DMS53 treated with DMSO at 0.1 percent for 48 hours (cell line): ENCODE measurements around the gene GUCD1.

Source experiments
- DNase-seq: peaks from one replicate; lab custom pipeline; 2025; ENCODE audit not compliant: unreplicated experiment; lab: John Stamatoyannopoulos, UW

GUCD1 gene

GRCh38 chr22:24590596-24591173 lies 35.7 kb upstream of the GUCD1 start:
- no peak for DNase-seq

DNA sequence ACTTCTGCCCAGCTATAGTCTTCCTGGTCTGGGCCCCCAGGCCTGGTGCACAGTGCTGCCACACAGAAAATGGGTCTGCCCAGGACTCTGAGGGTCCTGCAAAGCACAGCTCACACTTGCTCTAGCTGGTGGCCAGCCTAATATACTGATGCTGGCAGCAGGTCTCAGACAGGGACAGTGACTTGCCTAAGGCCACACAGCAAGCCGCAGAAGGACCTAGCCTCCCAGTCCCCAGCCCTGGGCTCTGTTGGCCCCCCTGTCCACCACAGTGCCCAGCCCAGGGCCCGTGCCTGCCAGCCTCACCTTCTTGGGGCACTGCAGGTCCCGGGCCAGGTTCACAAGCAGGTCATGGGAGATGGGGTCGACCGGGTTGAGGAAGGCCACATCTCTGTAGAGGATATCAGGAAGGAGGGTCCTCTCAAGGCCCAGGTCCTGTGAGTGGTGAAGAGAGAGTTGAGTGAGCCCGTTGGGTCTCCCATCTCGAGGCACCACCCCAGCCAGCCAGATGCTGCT lies 34.6 kb upstream of the GUCD1 start:
- DNase-seq = no peak

DNA sequence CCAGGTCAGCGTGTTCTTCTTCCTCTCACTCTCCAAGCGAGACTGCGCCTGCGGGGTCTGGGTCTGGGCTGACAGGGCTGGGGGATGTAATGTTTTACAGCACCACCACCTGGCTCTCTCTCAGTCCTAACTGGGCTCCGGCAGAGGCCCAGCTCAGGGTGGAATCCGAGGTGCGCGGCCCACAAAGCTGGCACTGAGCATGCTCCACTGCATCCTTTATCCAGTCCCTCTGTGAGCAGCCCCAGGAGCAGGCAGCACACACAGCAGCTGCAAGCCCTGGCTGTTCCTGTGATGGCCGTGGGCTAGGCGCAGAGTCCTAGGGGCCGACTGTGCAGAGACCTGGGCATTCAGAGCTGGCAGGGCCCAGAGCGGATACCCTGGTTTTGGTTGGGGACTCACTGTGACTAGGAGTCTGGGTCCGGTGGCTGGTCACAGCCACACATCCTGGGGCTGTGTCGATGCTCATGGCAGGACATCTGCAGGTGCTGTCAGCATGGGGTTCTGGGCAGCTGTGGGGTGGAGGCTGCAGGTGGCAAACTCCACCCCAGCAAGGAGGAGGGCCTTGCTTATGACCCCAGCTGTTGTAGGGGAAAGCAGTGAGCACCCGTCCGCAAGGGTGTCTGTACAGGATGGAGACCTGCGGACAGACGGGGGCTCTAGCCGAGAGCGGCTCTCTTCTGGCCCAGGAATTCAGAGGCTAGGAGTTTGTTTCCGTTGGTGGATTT lies 34.0 kb upstream of the GUCD1 start:
- no peak for DNase-seq

- no peak for DNase-seq
These were observed 33.4 kb upstream of the GUCD1 start for GRCh38 chr22:24588381-24588756.

- DNase-seq = no peak
These were observed 33.0 kb upstream of the GUCD1 start for GRCh38 chr22:24587948-24588347.

- DNase-seq = no peak
These were observed 32.3 kb upstream of the GUCD1 start for GRCh38 chr22:24587251-24587650.

- DNase-seq = no peak
These were observed 31.1 kb upstream of the GUCD1 start for GRCh38 chr22:24585927-24586546.

GRCh38 chr22:24585461-24585860 lies 30.5 kb upstream of the GUCD1 start:
- DNase-seq = no peak

DNA sequence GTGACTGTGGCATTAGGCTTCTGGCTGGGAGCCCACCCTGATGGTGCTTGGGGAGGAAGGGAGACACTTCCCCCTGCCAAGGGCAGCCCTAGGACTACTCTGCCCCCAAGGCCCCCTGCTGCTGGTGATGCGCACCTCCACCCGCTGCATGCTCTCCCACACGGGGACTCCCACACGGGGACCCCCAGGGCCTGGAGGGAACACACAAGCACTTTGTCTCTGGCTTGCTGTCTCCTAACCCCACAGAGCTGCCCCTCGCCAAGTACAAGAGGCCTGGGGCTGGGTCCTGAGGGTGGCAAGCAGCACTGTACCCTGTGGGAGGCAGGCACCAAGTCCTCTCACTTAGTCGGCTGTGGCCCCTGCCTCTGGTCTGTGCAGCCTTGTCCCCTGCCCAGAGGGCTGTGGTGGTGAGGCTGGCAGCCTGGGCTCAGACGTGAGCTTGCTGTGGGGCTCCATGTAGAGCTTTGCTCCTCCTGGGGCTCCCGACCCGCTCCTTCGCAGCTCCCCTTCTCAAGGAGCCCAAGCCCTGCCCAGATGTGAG lies 30.0 kb upstream of the GUCD1 start:
- DNase-seq = no peak

- DNase-seq = no peak
These were observed 29.3 kb upstream of the GUCD1 start for GRCh38 chr22:24584166-24584790.

- DNase-seq = no peak
These were observed 28.6 kb upstream of the GUCD1 start for GRCh38 chr22:24583221-24584165.

DNA sequence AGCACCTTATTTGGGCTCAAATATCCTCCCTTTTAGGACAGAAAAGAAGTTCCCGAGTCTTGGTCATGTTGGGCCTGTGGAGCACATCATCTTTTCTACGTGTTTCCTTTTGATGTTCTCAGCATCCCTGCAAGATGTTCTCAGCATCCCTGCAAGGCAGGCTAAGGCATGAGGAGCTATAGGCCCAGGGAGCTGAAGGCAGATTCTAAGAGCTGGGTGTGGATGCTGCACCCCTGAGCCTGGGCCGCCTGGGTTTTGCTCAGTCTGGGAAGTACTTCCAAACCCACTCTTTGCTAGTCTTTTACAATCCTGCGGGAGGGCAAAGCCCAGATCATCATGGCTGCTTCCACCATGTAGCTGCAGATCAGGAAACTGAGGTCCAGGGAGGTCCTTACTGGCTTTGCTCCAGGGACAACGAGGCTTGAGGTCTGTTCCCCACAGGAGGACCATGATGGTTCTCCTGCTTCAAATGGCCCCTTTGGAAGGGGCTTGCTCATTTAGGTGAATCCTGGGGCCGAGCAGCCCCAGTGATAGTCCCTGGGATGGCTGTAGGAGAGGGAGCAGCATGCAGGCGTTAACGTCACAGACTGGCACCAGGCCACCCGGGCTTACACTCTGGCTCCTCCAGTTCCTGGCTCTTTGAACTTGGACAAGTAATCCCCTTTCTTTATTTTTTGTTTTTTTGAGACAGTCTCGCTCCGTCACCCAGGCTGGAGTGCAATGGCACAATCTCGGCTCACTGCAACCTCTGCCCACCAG lies 27.3 kb upstream of the GUCD1 start:
- no peak for DNase-seq

DNA sequence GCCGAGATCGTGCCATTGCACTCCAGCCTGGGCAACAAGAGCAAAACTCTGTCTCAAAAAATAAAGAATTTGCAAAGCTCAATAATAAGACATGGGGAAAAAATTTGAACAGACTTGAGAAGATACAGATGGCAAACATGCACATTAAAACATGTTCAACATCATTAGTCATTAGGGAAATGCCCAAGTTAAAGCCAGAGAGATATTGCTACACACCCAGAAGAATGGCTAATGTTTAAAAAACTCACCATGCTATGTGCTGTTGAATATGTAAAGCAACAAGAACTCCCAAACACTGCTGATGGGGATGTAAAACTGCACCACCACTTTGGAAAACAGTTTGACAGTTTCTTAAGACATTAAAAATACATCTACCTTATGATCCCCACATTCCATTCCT lies 25.3 kb upstream of the GUCD1 start:
- DNase-seq = no peak

DNA sequence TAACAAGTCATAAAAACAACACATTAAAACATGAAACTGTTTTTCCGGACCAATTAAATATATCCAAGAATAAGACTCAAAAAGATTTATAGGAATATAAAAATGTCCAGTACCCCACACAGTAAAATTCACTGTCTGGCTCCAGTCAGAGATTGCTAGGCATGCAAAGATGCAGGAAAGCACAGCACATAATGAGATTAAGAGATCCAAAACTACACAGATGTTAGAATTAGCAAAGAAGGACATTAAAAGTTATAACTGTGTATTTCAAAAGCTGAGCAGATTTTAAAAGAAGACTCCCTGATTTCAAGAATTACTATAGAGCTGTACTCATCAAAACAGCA lies 24.3 kb upstream of the GUCD1 start:
- DNase-seq = no peak

DNA sequence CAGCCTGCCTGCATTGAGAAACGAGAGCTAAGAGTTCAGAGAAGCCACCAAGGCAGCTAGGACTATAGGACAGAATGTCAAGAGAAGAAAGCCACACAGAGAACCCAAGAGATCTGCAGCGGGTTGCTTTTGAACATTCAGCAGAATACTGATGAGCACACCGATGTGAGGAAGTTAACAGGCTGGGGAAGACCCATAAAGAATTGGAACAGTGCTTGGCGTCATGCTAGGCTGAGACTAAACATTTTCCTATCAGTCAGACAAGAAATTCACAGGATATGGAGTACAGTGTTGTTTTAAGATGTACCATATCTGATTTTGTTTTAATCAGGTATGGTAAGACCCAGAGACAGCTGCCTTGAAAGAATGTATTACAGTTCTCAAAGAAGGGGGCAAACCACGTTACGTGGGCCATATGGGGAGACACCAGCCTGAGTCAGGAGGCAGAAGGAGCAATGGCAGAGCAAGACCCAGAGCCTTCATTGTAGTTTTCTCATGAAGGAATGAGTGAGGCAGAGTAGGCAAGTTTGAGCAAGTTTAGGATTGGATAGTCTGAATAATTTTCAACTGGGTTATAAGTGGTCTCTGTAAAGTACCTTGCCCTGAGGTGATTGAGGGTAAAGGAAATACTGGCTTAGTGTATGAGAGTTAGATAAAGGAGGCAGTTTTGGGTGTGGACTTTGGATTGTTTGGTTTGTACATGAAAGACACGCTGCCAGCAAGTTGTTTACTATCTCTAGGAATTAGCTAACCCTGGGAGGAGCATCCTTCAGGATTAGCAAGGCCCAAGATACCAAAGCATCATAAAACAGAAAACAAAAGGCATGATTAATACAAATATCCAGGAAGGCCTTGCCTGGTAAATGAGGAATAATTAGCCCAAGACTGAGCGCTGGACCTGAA lies 23.7 kb upstream of the GUCD1 start:
- DNase-seq = no peak

DNA sequence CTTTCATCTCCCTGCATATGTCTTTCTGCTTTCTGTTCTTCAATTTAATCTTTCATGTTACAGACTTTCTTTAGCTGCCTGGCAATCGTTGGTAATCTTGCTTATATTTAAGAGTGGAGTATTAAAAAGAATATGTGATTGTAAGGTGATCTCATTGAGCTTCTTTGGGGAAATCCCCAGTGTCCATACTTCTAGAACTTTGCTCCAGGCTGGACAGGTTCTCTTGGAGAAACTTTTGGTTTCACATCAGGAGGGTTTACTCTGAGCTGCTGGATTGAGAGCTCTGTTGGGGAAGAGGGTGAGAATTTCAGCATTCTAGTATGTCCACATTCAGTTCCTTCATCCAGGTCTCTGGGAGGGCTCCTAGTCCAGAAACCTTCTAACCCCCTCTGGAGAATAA lies 21.8 kb upstream of the GUCD1 start:
- DNase-seq = no peak

- DNase-seq = no peak
These were observed 16.3 kb upstream of the GUCD1 start for GRCh38 chr22:24571266-24571665.

DNA sequence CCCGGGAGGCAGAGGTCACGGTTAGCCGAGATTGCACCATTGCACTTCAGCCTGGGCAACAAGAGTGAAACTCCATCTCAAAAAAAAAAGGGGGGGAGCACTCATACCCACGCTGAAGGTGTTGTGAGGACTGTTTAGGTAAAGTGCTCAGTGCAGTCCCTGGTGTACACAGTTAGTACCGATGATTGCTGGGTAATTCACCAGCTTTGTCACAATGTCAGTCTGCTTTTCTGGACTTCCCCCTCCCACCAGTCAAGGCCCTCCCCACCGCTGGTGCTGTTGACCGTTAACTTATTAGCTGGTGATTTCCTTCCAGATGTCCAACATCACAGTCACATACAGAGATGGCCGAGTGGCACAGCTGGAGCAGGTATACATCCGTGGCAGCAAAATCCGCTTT lies 12.7 kb upstream of the GUCD1 start:
- DNase-seq = no peak

GRCh38 chr22:24566899-24567511 lies 12.1 kb upstream of the GUCD1 start:
- DNase-seq = no peak
